PC-9 (cell line): ENCODE measurements around the gene SGMS1. TPM values are rescaled to one million over a fixed set of nuclear protein-coding genes. Genes with fewer than 3 reads are reported as not detected.
A peak's percentile ranks its signal among the peaks of the same experiment; 100 is the strongest.

ENCODE experiments used
- BruUV-seq: library from RNA; stranded (reverse); fragments of 400-500 nt; replicated peaks from 2 replicates; lab custom pipeline; 2021; lab: Mats Ljungman, UMichigan
- CTCF ChIA-PET: fragments of 300-600 bp; sonication (Branson Sonifier 250); formaldehyde crosslinking; loops from one replicate; lab custom pipeline; 2022; ENCODE audit warnings: antibody characterized with exemption; lab: Charles Lee
- POLR2A ChIA-PET: fragments of 300-600 bp; sonication (Branson Sonifier 250); formaldehyde crosslinking; loops from one replicate; lab custom pipeline; 2022; ENCODE audit warnings: antibody characterized with exemption; ENCODE audit not compliant: unreplicated experiment; lab: Charles Lee
- DNase-seq, 2 experiments: peaks; one replicate each; pipeline versions ENCODE4 v3.0.0 to v3.0.0-alpha.2; 2015 to 2022; ENCODE audit warnings: mixed read lengths in 1 of 2
- H2AFZ ChIP-seq: fragments of 200-600 bp; sonication (generic); 2 replicates; pipeline ENCODE4 v1.8.1; 2017; ENCODE audit warnings: antibody characterized with exemption
- H3F3A ChIP-seq: fragments of 200-600 bp; sonication (generic); 2 replicates; pipeline ENCODE4 v1.8.1; 2017; ENCODE audit warnings: antibody characterized with exemption, mild to moderate bottlenecking, low read depth; ENCODE audit not compliant: insufficient read depth
- H3K27ac ChIP-seq: fragments of 200-600 bp; sonication (generic); 2 replicates; pipeline ENCODE4 v1.6.1; 2016; ENCODE audit warnings: mixed run types
- H3K27me3 ChIP-seq: fragments of 200-600 bp; sonication (generic); 2 replicates; pipeline ENCODE4 v1.6.1; 2016; ENCODE audit warnings: low read depth, mixed run types; ENCODE audit not compliant: insufficient read depth
- H3K36me3 ChIP-seq: fragments of 200-600 bp; sonication (generic); 2 replicates; pipeline ENCODE4 v1.6.1; 2016; ENCODE audit warnings: low read depth, mixed run types
- H3K4me1 ChIP-seq: fragments of 200-600 bp; sonication (generic); replicated peaks from 2 replicates; pipeline ENCODE4 v1.6.1; 2016; ENCODE audit warnings: mixed run types; ENCODE audit not compliant: insufficient read depth
- H3K4me2 ChIP-seq: fragments of 200-600 bp; sonication (generic); 2 replicates; pipeline ENCODE4 v1.6.1; 2017; ENCODE audit warnings: mixed run types
- H3K4me3 ChIP-seq: fragments of 200-600 bp; sonication (generic); 2 replicates; pipeline ENCODE4 v1.6.1; 2016; ENCODE audit warnings: mixed run types
- H3K79me2 ChIP-seq: fragments of 200-600 bp; sonication (generic); 2 replicates; pipeline ENCODE4 v1.6.1; 2017; ENCODE audit warnings: low read depth, mixed run types
- H3K9me2 ChIP-seq: fragments of 200-600 bp; sonication (generic); 2 replicates; pipeline ENCODE4 v1.8.1; 2017; ENCODE audit warnings: mild to moderate bottlenecking; ENCODE audit not compliant: insufficient read depth
- H3K9me3 ChIP-seq: fragments of 200-600 bp; sonication (generic); 2 replicates; pipeline ENCODE4 v1.8.1; 2016; ENCODE audit warnings: low read depth; ENCODE audit not compliant: insufficient read depth
- H4K20me1 ChIP-seq: fragments of 200-600 bp; sonication (generic); 2 replicates; pipeline ENCODE4 v1.8.1; 2017; ENCODE audit not compliant: insufficient read depth
- CTCF ChIP-seq: fragments of 200-600 bp; sonication (generic); conservative IDR thresholded peaks from 2 replicates; pipeline ENCODE4 v1.6.1; 2017; ENCODE audit warnings: mixed run types, antibody characterized with exemption, mild to moderate bottlenecking, moderate library complexity
- EZH2 ChIP-seq: fragments of 200-600 bp; sonication (generic); IDR thresholded peaks from 2 replicates; pipeline ENCODE4 v1.8.0; 2017; ENCODE audit warnings: antibody characterized with exemption, low read depth
- intact Hi-C: fragments of 100-400 bp; cut with micrococcal nuclease; formaldehyde crosslinking; loops from one replicate; pipeline ENCODE4 v1.10.0; 2022; ENCODE audit not compliant: unreplicated experiment
- total RNA-seq: library from RNA; stranded (reverse); gene quantifications from 2 replicates; pipeline ENCODE4 v1.2.3, GENCODE V29; 2021

SGMS1 gene
- total RNA-seq, 1 experiment from 2014 or later, result 35.0 TPM

GRCh38 chr10:50417486-50417885, 206.3 kb downstream of the SGMS1 start:
- 0 out of 2 replicates have a peak, but pooled peaks cover 16% of the 10 kb centered on the region for H3K36me3 ChIP-seq
- TF ChIP-seq CTCF (no peak), EZH2 (no peak)
- H3K9me2 ChIP-seq, result no peaks in the 10 kb centered on the region
- H3K27me3 ChIP-seq, result no peaks in the 10 kb centered on the region
- peaks cover 60% of the 10 kb centered on the region for H3K4me1 ChIP-seq
- H3K4me2 ChIP-seq, result peak overlapping the region; percentile 77
- peak overlapping the region; percentile 96 for H3K4me3 ChIP-seq
- H3K79me2 ChIP-seq, result peaks cover 74% of the 10 kb centered on the region
- peak overlapping the region; percentile 4; the same call in 1 of the 2 replicates for H2AFZ ChIP-seq
- no peaks in the 10 kb centered on the region for H3K9me3 ChIP-seq
- ChIA-PET CTCF (interaction anchor here (1.0 kb wide), 1 partner anchor 50 kb away, joined by 4 read pairs; no protein-coding TSS in a partner anchor), POLR2A (interaction anchor here (0.5 to 1.2 kb wide), 5 partner anchors 10 to 878 kb away, joined by 3 to 5 read pairs (median 4); no protein-coding TSS in a partner anchor)
- H3K27ac ChIP-seq, result peak overlapping the region; percentile 92
- intact Hi-C loops, result loop anchor here (5.0 kb wide), 3 partner anchors 95 to 145 kb away; no protein-coding TSS in a partner anchor
- H4K20me1 ChIP-seq, result peaks cover 21% of the 10 kb centered on the region; the same call in 1 of the 2 replicates
- TSS peak; percentile 43 for BruUV-seq
- no peak for DNase-seq
- peaks cover 19% of the 10 kb centered on the region for H3F3A ChIP-seq

- ChIA-PET POLR2A (interaction anchor here (0.5 to 0.7 kb wide), 2 partner anchors 12 to 118 kb away, joined by 3 to 4 read pairs; no protein-coding TSS in a partner anchor), CTCF (interaction anchor here (0.6 to 1.0 kb wide), 3 partner anchors 49 to 371 kb away, joined by 4 to 6 read pairs (median 5); no protein-coding TSS in a partner anchor)
- 0 out of 2 replicates have a peak, but pooled peaks cover 16% of the 10 kb centered on the region for H3K36me3 ChIP-seq
- peak overlapping the region; percentile 77 for H3K4me2 ChIP-seq
- intact Hi-C loops, result loop anchor here (5.0 kb wide), 3 partner anchors 95 to 145 kb away; no protein-coding TSS in a partner anchor
- H3K27ac ChIP-seq, result peak overlapping the region; percentile 92
- H3F3A ChIP-seq, result peaks cover 19% of the 10 kb centered on the region
- peaks cover 66% of the 10 kb centered on the region for H3K4me1 ChIP-seq
- peak overlapping the region; percentile 96 for H3K4me3 ChIP-seq
- H4K20me1 ChIP-seq, result peaks cover 21% of the 10 kb centered on the region; the same call in 1 of the 2 replicates
- no peaks in the 10 kb centered on the region for H3K9me2 ChIP-seq
- H3K79me2 ChIP-seq, result peaks cover 80% of the 10 kb centered on the region
- H3K27me3 ChIP-seq, result no peaks in the 10 kb centered on the region
- no peak overlapping the region for H2AFZ ChIP-seq
- TF ChIP-seq CTCF, result no peak
- TF ChIP-seq EZH2, result no peak
- no peaks in the 10 kb centered on the region for H3K9me3 ChIP-seq
- BruUV-seq, result no TSS peak
- peak in 1 of 2 experiments; percentile 45 for DNase-seq
These were observed 206.9 kb downstream of the SGMS1 start for GRCh38 chr10:50416881-50417280.

GRCh38 chr10:50416181-50416824, 207.5 kb downstream of the SGMS1 start:
- Histone ChIP-seq H3K4me2 (peak overlapping the region; percentile 77), H3K9me3 (no peaks in the 10 kb centered on the region), H2AFZ (no peak overlapping the region), H3K79me2 (peaks cover 85% of the 10 kb centered on the region), H3F3A (peaks cover 19% of the 10 kb centered on the region), H4K20me1 (peaks cover 21% of the 10 kb centered on the region; the same call in 1 of the 2 replicates), H3K27ac (peak overlapping the region; percentile 92), H3K36me3 (peaks cover 21% of the 10 kb centered on the region), H3K4me1 (peaks cover 72% of the 10 kb centered on the region), H3K4me3 (peak overlapping the region; percentile 96), H3K27me3 (no peaks in the 10 kb centered on the region), H3K9me2 (no peaks in the 10 kb centered on the region)
- intact Hi-C loops, result loop anchor here (5.0 kb wide), 3 partner anchors 96 to 146 kb away; no protein-coding TSS in a partner anchor
- DNase-seq, result peak in 1 of 2 experiments; percentile 57
- ChIA-PET CTCF (interaction anchor here (0.5 to 1.0 kb wide), 5 partner anchors 28 to 372 kb away, joined by 4 to 6 read pairs (median 5); no protein-coding TSS in a partner anchor), POLR2A (interaction anchor here (0.7 kb wide), 2 partner anchors 9 to 119 kb away, joined by 3 read pairs; no protein-coding TSS in a partner anchor)
- TF ChIP-seq CTCF, result peak; percentile 47; the same call in 1 of the 2 replicates
- TF ChIP-seq EZH2, result no peak
- no TSS peak for BruUV-seq
